Fibroblast of skin of left biceps (primary cell): ENCODE results near the gene S100G.
"Not testable (repeated sequence)": the region's sequence is repeated elsewhere in the genome, so short reads cannot be mapped to it uniquely, and the experiment has no call there.

ENCODE experiments used
- DNase-seq, 2 experiments: peaks; one replicate each; pipeline ENCODE4 v3.0.0-alpha.2; 2013; ENCODE audit warnings: low read depth in 2 of 2

S100G gene, protein sequence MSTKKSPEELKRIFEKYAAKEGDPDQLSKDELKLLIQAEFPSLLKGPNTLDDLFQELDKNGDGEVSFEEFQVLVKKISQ

DNA sequence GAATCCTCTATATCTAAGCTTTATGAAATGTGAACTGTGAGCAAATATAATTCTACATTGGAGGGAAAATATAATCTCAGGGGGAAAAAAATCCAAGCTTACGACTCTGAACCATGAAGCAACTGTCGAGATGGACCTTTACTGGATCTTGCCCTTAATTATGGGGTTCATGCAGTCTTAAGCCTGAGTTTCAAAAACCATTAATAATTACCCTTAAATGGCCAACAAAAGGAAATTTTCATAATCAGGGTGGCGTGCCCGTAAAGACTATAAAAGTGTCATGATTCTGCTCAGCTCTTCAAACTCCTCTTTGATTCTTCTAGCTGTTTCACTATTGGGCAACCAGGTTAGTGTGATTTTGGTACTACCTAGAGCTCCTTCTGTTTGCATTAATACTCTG lies at the start of gene S100G:
Gene S100G (plus strand): TSS at position 301 of the 400 bp plus-strand sequence. CDS start 849 bp downstream, outside the sequence.
- DNase-seq, result no peak

DNA sequence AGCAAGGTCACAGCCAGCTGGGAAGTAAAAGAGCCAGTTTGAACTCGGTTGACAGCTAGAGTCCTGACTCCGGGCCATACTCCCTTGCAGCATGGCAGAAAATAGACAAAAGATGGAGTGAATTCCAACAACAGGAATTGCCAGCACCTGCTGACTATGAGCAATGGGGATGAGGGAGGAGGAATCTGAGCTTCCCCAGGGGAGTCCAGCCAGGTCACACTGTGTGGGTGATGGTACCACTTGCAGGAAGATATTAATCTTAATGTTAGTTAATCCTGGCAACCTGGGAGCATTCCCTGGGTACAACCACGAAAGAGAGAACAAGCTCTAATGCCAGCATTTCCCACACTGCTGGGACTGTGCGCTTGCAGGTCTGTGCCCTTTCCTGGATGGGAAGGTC lies 48.1 kb upstream of the S100G start:
- no peak for DNase-seq

DNA sequence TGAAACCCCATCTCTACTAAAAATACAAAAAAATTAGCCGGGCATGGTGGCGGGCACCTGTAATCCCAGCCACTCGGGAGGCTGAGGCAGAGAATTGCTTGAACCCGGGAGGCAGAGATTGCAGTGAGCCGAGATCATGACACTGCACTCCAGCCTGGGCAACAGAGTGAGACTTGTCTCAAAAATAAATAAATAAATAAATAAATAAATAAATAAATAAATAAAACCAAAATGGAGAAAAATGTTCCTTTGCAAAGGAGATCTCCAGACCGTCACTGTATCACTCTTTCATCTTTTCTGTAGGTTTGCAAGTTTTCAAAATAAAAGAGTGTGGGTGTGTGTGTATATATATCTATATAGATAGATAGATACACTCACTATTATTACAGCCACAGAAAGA lies 46.7 kb upstream of the S100G start:
- DNase-seq, result not testable (repeated sequence)

DNA sequence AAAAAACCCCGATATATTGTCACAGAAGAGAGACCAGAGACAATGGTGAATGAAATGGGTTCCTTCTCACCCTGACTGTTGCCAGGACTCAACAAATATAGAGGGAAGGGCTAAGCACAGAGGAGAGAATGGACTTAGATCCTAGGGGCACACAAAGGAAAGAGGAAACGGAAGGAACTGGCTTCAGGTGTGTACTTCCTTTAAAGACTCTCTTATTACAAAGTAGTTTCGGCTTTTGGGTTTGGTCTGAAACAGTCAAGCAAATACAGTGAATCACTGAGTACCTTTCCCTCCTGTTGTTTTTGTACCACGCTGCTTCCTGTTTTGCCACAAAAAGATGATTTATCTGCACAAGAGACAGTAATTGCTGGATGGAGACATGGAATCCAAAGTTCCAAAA lies 46.1 kb upstream of the S100G start:
- no peak for DNase-seq

DNA sequence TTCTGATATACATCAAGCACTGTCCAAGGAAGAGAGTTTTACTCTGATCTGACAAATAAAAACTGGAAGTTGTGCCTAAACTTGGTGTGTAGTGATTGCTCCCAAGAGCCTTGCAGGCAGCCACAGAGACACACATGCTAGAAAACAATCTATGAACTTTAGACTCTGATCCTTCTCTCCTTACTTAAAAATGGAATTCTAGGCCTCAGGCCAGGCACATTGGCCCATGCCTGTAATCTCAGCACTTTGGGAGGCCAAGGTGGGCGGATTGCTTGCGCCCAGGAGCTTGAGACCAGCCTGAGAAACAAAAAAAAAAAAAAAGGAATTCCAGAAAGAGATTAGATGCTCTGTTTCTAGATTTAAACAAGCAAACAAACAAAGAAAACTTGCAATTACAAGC lies 45.6 kb upstream of the S100G start:
- no peak for DNase-seq

DNA sequence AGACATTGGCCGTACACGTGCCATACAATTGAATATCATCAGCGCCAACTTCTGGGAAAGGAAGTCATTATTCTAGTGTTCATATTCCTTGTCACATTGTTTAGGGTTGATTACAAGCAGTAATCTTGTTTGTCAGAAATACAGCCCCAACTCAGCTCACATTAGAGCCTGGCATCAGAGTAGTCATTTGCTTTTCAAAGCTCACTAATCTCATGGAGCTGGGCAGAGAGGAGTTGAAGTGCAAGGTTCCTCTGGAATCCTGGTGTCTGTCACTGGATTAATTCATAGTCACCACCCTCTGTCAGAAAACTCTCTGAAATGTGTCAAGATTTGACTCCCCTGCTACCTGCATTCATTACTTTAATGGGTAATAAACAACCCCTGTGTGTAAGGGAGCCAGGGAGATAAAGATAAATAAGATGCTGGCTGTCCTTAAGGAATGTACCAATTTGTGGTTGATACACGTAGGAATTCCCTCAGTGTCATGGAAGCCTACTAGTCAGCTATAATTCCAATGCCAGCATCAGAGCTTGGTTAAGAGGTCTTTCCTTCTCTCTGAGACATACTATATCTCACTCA lies 43.7 kb upstream of the S100G start:
- DNase-seq, result no peak

DNA sequence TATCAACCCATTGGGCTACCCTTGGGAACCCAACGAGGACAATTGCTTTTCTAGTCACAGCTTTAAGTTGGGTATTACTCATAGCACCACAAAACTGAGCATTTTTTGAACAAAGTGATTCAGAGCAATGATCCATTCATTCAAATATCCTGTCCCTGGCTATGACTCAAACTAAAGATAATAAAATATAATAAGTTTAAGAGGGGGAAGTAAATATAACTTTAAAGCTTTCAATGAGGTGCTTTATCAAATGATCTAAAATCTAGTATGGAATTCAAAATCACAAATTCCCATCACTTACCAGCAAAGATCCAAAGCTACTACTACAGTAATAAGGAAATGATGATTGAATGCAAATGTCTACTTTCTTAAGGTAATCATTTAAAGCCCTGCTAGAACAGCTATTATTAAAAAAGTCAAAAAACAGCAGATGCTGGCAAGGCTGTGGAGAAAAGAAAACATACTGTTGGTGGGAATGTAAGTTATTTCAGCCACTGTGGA lies 39.8 kb upstream of the S100G start:
- peak; percentile 56 to 67 for DNase-seq

DNA sequence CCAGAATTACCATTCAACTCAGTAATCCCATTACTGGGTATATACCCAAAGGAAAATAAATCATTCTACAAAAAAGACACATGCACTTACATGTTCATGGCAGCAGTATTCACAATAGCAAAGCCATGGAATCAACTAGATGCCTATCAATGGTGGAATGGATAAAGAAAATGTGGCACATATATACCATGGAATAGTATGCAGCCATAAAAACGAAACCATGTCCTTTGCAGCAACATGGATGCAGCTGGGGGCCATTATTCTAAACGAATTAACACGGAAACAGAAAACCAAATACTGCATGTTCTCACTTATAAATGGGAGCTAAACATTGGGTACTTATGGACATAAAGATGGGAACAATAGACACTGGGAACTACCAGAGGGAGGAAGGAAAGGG lies 39.3 kb upstream of the S100G start:
- not testable (repeated sequence) for DNase-seq

DNA sequence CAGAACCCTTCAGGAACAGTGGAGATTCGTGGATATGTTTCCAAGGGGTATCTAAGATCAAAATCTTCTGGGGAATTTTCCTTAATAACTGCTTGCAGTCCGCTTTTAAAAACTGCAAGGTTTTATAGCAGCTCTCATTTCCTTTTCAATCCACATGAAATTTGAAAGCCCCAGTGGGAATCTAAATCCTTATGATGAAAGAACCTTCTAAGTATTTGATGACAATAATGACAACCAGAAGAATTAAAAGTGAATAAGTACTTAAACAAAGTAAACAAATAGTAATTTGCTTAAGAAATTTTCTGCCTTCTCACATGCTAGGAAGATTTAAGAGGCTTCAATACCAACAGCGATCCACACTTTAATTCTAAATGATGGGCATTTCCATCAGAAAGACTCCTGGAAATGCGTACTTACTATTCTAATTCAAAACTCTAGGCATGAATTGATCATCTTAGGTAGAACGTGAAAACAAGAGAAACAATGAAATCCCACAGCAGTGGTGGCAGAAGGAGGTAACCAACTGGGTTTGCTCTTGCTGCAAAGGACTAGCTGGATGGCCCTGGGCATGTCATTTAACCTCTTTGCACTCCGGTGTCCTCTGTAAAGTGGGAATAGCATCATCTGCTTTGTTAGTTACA lies 37.6 kb upstream of the S100G start:
- DNase-seq, result no peak

DNA sequence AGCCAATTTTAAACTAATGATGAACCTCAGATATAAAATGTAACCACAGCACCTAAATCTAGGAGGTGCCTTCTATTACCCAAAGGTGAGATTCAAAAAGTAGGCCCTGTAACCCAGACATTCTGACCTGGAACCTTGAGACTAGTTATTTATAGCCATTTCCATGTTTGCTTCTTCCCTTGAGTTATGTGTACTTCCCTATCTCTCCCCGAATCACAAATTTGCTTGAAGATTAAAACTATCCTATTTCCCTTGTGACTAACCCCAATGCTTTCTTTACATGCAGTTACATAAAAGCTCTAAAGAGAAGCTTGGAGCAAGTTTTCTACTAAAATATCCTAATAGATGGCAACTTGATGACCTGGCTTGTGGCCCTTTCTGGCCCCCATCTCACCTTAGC lies 32.6 kb upstream of the S100G start:
- no peak for DNase-seq

DNA sequence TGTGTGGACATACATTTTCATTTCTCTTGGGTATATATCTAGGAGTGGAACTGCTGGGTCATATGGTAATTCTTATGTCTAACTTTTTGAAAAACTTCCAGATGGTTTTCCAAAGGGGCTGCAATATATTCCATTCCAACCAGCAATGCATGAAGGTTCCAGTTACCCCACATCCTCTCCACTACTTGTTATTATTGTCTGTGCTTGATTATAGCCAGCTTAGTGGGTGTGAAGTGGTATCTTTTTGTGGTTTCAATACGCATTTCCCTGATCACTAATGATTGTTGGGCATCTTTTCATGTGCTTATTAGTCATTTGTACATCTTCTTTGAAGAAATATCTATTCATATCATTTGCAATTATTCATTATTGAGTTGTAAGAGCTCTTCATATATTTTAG lies 31.5 kb upstream of the S100G start:
- no peak for DNase-seq

DNA sequence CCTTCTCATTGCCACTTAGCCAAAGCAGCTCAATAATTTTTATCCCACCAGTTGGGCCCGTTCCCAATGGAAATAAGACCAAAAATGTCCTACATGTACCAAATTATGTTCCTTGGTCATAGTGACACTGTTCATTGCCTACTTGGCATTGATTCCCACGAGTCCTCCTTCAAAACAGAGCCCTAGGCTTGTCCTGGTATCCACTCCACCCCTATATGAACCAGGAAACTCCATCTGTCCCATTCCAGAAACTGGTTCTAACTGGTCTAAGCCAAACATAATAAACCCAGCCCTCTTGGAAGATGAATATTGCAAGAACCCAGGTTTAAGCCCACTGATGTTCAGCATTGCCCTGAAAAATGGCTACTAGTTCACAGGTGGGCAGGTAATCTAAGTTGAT lies 30.9 kb upstream of the S100G start:
- no peak for DNase-seq

DNA sequence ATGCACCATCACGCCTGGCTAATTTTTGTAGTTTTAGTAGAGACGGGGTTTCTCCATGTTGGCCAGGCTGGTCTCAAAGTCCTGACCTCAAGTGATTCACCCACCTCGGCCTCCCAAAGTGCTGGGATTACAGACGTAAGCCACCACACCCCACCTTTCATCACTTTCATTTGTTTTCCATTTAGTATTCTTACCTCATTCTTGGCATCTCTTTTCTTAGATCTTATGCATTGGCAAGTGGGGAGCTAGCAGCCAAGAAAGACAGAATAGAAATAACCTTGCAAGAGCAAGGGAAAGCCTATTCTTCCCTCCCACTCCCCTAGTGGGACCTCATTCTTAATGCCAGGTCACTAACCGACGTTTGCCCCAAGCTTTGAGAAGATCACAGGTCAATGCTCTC lies 21.4 kb upstream of the S100G start:
- not testable (repeated sequence) for DNase-seq

DNA sequence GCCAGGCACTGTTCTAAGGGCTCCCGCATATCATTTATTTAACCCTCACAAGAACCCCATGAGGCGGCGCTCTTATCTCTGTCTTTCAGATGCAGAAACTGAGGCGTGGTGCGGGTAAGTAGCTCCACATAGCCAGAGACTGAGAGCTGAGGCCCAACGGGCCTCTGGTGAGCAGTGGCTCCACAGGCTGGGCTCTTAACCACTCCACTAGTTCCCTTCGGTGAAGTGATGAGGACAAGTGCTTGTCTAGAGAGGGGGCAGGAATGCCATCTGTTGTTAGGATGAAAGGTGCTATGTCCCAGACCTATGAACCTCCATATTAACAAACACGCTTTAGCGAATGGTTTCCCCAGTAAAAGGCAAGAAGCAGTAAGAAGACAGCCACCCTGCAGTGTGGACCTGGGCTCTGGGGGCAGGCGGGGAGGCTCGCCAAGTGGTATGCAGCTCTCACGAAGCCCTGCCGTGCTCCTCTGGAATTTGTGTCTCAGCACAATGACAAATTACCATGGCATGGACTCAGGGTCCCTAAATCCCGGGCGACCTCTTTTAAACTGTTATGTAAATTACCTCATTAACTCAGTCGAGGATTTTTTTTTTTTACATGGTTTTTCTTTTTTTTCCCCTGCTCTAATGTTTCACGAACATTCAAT lies 20.9 kb upstream of the S100G start:
- DNase-seq, result no peak

DNA sequence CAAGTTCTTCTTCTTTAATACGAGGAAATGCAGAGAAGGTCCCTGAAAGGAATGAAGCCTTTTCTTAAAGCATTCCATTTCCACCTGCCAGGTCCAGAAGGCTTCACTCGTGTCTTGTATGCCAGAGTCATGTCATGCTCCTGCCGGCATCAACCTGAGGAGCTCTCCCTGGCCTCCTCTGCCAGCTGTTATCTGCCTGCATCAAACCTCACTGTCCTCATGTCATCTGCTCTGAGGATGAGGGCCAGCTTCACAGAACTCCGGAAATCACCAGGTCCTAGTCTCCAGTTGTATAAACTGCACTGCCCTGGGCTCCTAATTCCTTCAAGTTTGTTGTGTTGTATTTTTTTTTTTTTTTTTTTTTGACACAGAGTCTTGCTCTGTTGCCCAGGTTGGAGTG lies 20.0 kb upstream of the S100G start:
- no peak for DNase-seq

DNA sequence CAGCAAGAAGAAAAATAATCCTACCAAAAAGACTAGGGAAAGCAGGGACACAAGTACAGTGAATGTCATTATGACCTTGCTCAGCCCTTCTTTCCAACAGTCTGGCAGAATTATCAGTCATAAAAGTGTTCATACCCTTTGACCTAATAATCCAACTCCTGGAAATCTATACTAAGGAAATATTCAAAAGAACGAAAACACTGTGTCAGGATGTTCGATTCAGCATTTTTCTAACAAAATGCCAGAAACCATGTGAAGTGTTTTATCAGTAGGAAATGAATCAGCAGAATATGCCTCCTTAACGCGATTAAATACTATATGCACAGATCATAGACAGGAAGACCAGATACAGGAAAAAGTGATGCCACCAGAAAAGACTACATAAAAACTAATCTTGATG lies 16.2 kb upstream of the S100G start:
- no peak for DNase-seq

DNA sequence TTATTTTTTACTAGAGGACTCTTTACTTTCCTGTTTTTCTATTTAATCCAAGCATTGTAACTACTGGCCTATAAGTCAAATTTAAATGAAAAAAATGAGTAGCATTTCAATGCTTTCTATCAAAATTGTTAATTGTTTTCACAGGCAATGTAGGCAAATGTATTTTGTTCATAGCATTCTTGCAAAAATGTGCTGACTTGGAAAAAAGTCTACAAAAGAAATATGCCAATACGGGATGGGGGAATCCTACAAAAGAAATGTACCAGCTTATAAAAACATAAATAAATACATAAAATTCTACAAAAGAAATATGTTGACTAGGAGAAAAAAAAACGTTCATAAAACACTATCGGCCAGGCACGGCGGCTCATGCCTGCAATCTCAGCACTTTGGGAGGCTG lies 14.9 kb upstream of the S100G start:
- no peak for DNase-seq

DNA sequence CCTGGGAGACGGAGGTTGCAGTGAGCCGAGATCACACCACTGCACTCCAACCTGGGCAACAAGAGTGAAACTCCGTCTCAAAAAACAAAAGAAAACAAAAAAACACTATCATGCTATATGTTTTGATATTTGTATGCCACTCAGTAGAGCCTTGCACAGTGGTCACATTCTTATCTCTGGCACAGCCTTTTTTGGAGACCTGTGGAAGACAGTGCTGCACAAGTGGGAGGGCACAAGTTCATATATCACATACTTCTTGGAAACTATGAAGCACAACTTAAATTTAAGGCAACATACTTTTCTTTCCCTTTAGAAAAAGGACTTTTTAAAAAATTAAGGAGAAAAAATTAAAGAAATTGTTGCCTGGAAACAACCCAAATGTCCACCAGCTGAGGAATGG lies 14.4 kb upstream of the S100G start:
- no peak for DNase-seq

DNA sequence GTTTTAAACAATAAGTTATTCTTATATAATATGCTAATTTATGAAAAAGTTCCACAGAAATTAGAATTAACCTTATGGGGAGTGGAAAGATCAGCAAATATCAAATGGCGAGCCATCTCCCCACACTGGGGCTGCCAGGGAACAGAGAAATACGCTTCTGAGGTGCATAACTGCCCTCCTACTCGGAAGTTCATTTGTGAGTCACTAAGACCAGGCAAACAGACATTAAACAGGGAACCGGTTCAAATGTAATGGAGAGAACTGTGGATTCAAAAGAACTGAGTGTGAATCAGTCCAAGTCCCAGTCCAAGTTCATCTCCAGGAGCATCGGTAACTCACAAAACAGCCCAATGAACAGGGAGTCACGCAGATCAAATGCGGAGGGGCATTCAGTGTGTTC lies 11.4 kb upstream of the S100G start:
- no peak for DNase-seq

DNA sequence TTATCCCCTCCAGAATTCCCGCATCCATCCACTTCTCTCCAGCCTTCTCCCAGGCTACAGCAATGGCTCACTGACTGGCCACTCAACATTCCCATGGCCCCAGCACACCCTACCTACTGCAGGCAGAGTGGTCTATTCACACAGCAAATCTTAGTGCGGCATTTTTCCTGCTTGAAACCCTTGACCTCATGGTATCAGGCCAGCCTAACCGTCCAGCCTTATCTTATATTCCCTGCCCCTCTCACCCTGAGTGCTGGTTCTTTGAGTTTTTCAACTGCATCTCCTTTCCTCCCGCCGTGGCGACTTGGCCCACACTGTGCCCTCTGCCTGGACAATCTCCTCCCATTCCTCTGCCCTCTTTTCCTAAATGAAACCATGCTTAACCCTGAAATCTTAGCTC lies 10.0 kb upstream of the S100G start:
- no peak for DNase-seq

DNA sequence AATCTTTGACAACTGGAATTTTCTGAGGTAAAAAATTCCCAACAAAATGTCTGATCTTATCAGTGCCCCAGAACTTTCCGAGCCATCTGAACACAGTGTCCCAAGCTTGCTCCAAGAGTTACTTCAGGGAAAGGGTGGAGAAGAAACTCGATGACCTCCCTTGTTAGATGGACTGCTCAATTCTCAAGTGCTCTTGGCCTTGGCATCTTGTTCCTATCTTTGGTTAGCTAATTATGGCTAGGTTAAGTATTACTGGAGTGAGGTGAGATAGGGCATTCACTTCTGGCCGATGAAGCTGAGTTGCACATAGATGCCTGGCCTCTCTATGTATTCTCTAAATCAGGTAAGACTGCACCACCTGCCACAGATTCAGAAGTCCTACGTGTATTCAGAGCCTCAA lies 9.1 kb upstream of the S100G start:
- DNase-seq, result no peak

DNA sequence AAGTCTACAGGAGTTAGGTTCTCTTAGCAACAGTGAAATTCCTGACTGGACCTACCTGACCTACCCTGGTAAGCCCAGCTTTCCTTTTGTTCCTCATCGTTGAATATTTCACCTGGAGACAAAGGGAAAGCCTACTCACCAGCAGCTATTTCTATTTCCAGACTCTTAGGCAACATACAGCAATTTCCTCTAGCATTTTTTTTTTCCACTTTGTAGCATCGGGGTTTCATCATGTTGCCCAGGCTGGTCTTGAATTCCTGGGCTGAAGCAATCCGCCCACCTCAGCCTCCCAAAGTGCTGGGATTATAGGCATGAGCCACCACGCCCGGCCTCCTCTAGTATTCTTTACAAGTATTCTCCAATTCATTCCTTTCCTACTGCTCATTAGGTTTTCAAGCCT lies 6.8 kb upstream of the S100G start:
- peak in 1 of 2 experiments; percentile 47 for DNase-seq
